Naive B cell (primary cell): ENCODE measurements around the gene CLEC10A. TPM values are rescaled to one million over a fixed set of nuclear protein-coding genes. Genes with fewer than 3 reads are reported as not detected.

Experiments used
- ATAC-seq, 2 donors: fragments of 150-1000 bp; cut with Tn5 transposase; 2 replicates each; pipeline ENCODE4 v1.10.0; 2021; ENCODE audit warnings: low read depth in 2 of 2, mild to moderate bottlenecking in 2 of 2, moderate library complexity in 2 of 2
- DNase-seq: peaks from one replicate; pipeline ENCODE4 v3.0.0; 2022
- H3K27ac Mint-ChIP-seq, 6 donors: one replicate each; pipeline ENCODE4 v1.8.0; 2020 to 2022; ENCODE audit warnings: mild to moderate bottlenecking in 6 of 6, mixed read lengths in 6 of 6, moderate library complexity in 5 of 6, inconsistent platforms in 2 of 6
- H3K27me3 Mint-ChIP-seq, 3 donors: one replicate each; pipeline ENCODE4 v1.8.0; 2021 to 2022; ENCODE audit warnings: mixed read lengths in 3 of 3, mild to moderate bottlenecking in 1 of 3
- H3K36me3 Mint-ChIP-seq, 2 donors: one replicate each; pipeline ENCODE4 v1.8.0; 2020 to 2022; ENCODE audit warnings: mixed read lengths in 2 of 2, inconsistent platforms in 1 of 2, mild to moderate bottlenecking in 1 of 2
- H3K4me1 Mint-ChIP-seq, 3 donors: one replicate each; pipeline ENCODE4 v1.8.0; 2020 to 2022; ENCODE audit warnings: mixed read lengths in 3 of 3, inconsistent platforms in 1 of 3, mild to moderate bottlenecking in 1 of 3, moderate library complexity in 1 of 3
- H3K4me3 Mint-ChIP-seq, 8 donors: one replicate each; pipeline ENCODE4 v1.8.0; 2020 to 2022; ENCODE audit warnings: mild to moderate bottlenecking in 8 of 8, mixed read lengths in 8 of 8, moderate library complexity in 8 of 8, inconsistent platforms in 2 of 8
- H3K9me3 Mint-ChIP-seq, 7 donors: one replicate each; pipeline ENCODE4 v1.8.0; 2020 to 2022; ENCODE audit warnings: mixed read lengths in 7 of 7, mild to moderate bottlenecking in 5 of 7, inconsistent platforms in 2 of 7, moderate library complexity in 1 of 7
- polyA plus RNA-seq, 6 donors: library from polyadenylated mRNA; unstranded; fragments of 300-500 nt; fragmentation: Illumina TruSeq; gene quantifications; one replicate each; pipeline ENCODE4 v1.2.3, GENCODE V29; 2021; ENCODE audit warnings: low read depth in 6 of 6

CLEC10A gene
- polyA plus RNA-seq, 6 donors from 2014 or later = 0.82 TPM; not detected in 5

DNA sequence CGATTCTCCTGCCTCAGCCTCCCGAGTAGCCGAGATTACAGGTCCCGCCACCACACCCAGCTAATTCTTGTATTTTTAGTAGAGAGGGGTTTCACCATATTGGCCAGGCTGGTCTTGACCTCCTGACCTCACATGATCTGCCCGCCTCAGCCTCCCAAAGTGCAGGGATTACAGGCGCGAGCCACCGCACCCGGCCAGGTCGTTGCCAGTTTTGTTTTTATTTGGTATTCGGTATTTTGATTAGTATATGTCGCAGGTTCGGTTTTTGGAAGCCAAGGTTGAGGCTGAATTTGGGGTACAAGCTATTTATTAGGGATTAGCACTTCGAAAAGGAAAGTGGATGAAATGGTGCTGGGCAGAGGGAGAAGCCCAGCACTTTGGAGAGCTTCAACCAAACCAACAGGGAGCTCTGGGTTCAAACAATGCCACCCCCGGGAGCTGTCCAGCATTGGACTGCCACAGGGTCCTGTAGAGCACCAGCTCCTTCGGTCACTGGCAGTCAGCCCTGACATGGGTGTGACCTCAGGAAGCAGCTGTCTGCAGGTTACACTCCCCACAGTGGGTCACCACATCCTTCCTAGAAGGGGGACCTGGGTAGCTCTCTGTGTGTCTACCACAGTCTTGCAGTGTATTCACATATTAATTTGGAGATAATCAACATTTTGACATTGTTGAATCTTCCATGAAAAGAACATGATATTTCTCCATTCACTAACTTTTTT lies 1.5 kb upstream of the CLEC10A start:
- Mint-ChIP-seq H3K4me1 (peaks cover 4 to 43% (median 9%) of the 10 kb centered on the region in 3 donors), H3K4me3 (peak overlapping the region in 2 of 8 donors; percentile 16 to 59), H3K9me3 (no peaks in the 10 kb centered on the region), H3K27ac (peak overlapping the region in 2 of 6 donors; percentile 56 to 91), H3K27me3 (peaks cover 11 to 64% (median 44%) of the 10 kb centered on the region in 3 donors), H3K36me3 (no peaks in the 10 kb centered on the region)
- ATAC-seq (peak in 1 of 2 donors; percentile 27), DNase-seq (peak; percentile 17)

DNA sequence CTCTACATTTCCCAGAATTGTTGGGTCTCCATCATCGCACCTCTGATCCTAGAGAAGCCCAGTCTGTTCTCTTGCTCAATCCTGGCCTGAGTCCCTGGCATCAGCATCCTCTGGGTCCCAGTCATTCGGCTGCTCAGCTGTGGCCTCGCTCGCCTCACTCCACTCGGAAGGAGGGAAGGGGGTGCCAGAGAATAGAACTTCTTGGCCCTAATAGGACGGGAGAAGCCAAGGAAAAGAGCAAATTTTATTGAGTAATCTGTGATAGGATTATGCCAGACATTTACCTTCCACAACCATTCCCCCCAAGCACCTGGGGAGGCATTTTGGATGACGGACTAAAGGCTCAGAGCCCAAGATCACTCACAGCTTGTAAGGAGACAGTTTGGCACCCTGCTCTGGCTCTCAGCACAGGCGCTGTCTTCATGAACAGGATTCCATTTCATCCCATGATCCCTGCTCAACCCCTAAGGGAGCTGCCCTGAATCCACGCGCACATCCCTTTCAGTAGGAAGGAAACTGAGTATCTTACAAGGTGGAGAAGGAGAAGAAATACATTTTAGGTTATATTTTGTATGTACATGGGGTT lies 498 bp upstream of the CLEC10A start:
- Mint-ChIP-seq H3K4me3 (no peak overlapping the region), H3K27ac (no peak overlapping the region), H3K27me3 (peaks cover 6 to 57% (median 38%) of the 10 kb centered on the region in 3 donors), H3K4me1 (peaks cover 4 to 43% (median 9%) of the 10 kb centered on the region in 3 donors), H3K36me3 (no peaks in the 10 kb centered on the region), H3K9me3 (no peaks in the 10 kb centered on the region)
- DNase-seq = no peak
- ATAC-seq = no peak

DNA sequence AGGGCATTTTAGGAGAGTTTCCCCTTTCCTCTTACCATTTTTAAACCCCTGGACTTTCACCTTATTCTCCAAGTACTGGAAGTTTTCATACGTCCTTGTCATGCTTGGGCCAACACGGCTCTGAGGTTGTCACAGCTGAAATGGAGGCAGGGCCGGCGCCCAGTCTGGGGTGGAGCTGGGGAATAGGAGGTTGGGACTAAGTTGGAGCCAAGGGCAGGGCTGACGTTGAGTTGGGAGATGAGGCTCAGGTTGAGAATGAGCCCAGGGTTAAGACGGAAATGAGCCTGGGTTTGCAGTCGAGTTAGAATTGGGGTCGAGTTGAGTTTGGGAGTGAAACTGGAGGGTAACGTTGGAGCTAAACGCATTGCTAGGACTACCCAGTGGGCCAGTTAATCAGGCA lies 1.3 kb downstream of the CLEC10A start:
- Mint-ChIP-seq H3K36me3 (no peaks in the 10 kb centered on the region), H3K9me3 (no peaks in the 10 kb centered on the region), H3K27me3 (peaks cover 0 to 47% (median 28%) of the 10 kb centered on the region in 3 donors), H3K4me3 (no peak overlapping the region), H3K27ac (peak overlapping the region in 2 of 6 donors; percentile 74 to 84), H3K4me1 (peaks cover 4 to 35% (median 4%) of the 10 kb centered on the region in 3 donors)
- ATAC-seq (no peak), DNase-seq (no peak)

DNA sequence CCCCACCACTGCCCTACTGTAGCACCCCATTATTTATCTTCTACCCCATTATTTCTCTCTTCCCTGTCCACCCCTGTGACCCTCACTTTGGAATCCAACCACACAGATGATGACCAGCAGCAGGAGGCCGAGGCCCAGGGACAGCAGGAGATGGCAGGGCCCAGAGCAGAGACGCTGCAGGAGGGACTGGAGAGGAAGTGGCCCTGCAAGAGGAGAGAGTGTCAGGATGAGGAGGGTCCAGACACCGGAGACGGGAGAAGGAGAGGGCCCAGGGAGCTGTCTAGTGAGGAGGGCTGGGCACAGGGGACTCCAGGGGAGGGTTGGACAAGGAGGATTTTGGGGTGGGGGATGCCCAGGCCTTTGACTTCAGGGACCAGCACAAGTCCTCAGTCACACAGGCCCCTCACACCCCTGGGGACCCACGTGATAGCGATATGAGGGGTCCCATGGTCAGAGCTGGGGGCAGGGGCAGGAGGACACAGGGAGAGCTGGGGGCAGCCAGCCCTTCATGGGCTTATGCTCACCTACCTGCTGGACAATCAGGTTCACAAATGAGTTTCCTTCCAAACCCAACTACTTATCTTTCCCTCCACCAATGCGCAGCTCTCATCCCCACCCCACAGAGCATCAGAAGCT lies 2.0 kb downstream of the CLEC10A start:
- Mint-ChIP-seq H3K4me1 (peaks cover 4 to 34% (median 4%) of the 10 kb centered on the region in 3 donors), H3K36me3 (no peaks in the 10 kb centered on the region), H3K27me3 (peaks cover 0 to 40% (median 21%) of the 10 kb centered on the region in 3 donors), H3K4me3 (no peak overlapping the region), H3K9me3 (no peaks in the 10 kb centered on the region), H3K27ac (peak overlapping the region in 1 of 6 donors; percentile 76)
- ATAC-seq = no peak
- no peak for DNase-seq

DNA sequence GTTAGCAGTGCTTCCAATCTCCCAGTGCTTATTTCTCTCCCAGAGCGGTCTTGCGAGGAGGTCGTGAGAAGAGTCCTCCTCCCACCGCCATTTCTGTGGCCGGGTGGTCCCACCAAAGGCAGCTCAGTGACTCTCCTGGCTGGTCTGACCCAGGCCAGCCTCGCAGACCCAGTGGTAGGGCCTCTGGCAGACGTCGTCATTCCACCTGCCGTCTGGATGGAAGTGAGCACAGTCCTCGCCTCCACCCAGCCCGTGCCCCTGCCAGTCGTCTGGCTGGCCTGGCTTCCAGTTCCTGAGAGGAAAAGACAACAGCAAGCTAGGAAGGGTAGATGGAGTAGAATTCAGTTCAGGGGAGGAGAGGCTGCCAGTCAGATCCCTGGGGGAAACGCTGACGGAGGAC lies 5.1 kb downstream of the CLEC10A start:
- Mint-ChIP-seq H3K9me3 (no peaks in the 10 kb centered on the region), H3K27me3 (peaks cover 0 to 38% (median 13%) of the 10 kb centered on the region in 3 donors), H3K4me3 (no peak overlapping the region), H3K4me1 (peaks cover 6 to 31% (median 10%) of the 10 kb centered on the region in 3 donors), H3K36me3 (no peaks in the 10 kb centered on the region), H3K27ac (no peak overlapping the region)
- DNase-seq (no peak), ATAC-seq (no peak)

DNA sequence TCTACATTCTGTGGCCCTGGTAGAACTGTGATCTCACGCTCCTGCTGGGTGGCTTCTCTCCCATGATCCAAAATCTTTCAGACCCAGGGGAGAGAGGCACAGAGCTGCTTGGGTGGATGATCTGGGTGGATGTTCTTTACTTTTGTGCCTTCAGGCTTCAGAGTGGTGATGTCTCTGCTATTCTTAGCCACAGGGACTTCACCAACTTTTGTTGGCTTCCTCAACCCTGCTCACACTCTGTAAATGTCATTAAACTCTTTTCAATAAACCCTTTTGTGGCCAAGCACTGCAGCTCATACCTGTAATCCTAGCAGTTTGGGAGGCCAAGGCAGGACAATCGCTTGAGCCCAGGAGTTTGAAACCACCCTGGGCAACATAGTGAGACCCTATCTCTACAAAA lies 7.6 kb downstream of the CLEC10A start:
- peak overlapping the region in 5 of 8 donors; percentile 4 to 78 (median 56) for H3K4me3 Mint-ChIP-seq
- H3K4me1 Mint-ChIP-seq = peaks cover 6 to 31% (median 10%) of the 10 kb centered on the region in 3 donors
- peaks cover 9 to 20% (median 15%) of the 10 kb centered on the region in 7 donors for H3K9me3 Mint-ChIP-seq
- H3K36me3 Mint-ChIP-seq = peaks cover 9 to 22% of the 10 kb centered on the region in 2 donors
- DNase-seq (no peak), ATAC-seq (no peak)
- peak overlapping the region in 5 of 6 donors; percentile 20 to 95 (median 72) for H3K27ac Mint-ChIP-seq
- H3K27me3 Mint-ChIP-seq = peaks cover 0 to 36% (median 19%) of the 10 kb centered on the region in 3 donors

DNA sequence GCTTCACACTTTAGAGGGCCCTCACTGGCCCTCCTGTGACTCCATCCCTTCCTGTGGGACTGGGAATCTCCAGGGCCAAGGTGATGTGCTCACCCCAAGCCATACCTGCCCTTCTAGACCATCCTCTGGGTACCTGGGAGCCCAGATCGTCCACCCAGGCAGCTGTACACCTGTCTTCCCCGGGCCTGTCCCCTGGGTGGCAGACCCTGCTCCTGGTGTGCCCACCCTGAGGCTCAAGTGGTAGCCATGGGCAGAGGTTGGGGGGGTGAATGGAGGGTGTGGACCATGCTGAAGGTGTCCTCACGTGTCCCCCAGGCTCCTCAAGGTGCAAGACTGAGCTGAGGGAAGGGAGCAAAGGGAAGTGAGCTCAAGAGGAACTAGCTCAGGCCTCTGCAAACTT lies 9.3 kb downstream of the CLEC10A start:
- peaks cover 6 to 26% (median 10%) of the 10 kb centered on the region in 3 donors for H3K4me1 Mint-ChIP-seq
- no peak for DNase-seq
- peaks cover 11 to 30% (median 18%) of the 10 kb centered on the region in 7 donors for H3K9me3 Mint-ChIP-seq
- ATAC-seq = no peak
- peaks cover 9 to 25% of the 10 kb centered on the region in 2 donors for H3K36me3 Mint-ChIP-seq
- peaks cover 0 to 35% (median 24%) of the 10 kb centered on the region in 3 donors for H3K27me3 Mint-ChIP-seq
- no peak overlapping the region for H3K4me3 Mint-ChIP-seq
- H3K27ac Mint-ChIP-seq = peak overlapping the region in 1 of 6 donors; percentile 34

DNA sequence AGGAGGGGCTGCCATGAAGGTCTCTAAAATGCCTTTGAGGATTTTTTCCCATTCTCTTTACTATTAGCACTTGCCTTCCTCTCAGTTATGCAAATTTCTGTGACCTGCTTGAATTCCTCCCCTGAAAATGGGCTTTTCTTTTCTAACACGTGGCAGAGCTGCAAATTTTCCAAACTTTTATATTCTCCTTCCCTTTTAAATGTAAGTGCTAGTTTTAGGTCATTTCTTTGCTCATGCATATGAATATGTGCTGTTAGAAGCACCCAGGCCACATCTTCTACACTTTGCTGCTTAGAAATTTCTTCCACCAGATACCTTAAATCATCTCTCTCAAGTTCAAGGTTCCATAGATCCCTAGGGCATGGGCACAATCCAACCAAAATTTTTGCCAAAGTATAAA lies 11.8 kb downstream of the CLEC10A start:
- Mint-ChIP-seq H3K9me3 (peaks cover 11 to 30% (median 18%) of the 10 kb centered on the region in 7 donors), H3K4me1 (peaks cover 6 to 25% (median 13%) of the 10 kb centered on the region in 3 donors), H3K36me3 (peaks cover 9 to 25% of the 10 kb centered on the region in 2 donors), H3K4me3 (no peak overlapping the region), H3K27ac (peak overlapping the region in 1 of 6 donors; percentile 88), H3K27me3 (peaks cover 7 to 56% (median 39%) of the 10 kb centered on the region in 3 donors)
- no peak for ATAC-seq
- DNase-seq = no peak

DNA sequence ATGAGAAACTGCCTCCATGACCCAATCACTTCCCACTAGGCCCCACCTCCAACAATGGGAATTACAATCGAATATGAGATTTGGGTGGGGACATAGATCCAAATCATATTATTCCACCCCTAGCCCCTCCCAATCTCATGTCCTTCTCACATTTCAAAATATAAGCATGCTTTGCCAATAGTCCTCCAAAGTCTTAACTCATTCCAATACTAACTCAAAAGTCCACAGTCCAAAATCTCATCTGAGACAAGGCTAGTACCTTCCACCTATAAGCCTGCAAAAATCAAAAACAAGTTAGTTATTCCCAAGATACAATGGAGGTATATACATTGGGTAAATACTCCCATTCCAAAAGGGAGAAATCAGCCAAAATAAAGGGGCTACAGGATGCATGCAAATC lies 12.9 kb downstream of the CLEC10A start:
- H3K27ac Mint-ChIP-seq = no peak overlapping the region
- peaks cover 9 to 25% of the 10 kb centered on the region in 2 donors for H3K36me3 Mint-ChIP-seq
- peaks cover 8 to 57% (median 47%) of the 10 kb centered on the region in 3 donors for H3K27me3 Mint-ChIP-seq
- no peak for ATAC-seq
- peaks cover under 1 to 14% (median 9%) of the 10 kb centered on the region in 3 donors for H3K4me1 Mint-ChIP-seq
- no peak overlapping the region for H3K4me3 Mint-ChIP-seq
- H3K9me3 Mint-ChIP-seq = peaks cover 11 to 30% (median 18%) of the 10 kb centered on the region in 7 donors
- no peak for DNase-seq

DNA sequence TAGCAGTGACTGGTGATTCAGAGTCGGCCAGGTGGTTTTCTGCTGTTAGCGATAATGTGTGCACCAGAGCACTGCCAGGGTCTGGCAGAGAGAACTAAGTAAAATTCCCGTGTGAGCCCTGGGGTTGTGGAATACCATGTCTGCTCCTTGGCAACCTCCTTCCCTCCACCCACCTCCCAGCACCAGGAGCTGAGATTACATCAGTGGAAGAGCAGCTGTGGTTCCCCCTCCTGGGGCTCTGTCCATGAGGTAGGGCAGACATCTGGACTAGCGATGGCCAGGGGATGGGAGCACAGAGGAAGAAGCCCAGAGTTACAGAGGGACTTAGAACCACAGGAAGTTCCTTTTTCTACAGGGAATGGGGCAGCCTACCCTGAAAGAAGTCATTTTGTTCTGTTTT lies 15.8 kb downstream of the CLEC10A start:
- Mint-ChIP-seq H3K27me3 (peaks cover 14 to 52% (median 42%) of the 10 kb centered on the region in 3 donors), H3K9me3 (peaks cover 11 to 29% (median 18%) of the 10 kb centered on the region in 7 donors), H3K4me1 (peaks cover 0 to 3% (median 0%) of the 10 kb centered on the region in 3 donors), H3K27ac (peak overlapping the region in 1 of 6 donors; percentile 37), H3K4me3 (no peak overlapping the region), H3K36me3 (peaks cover 9 to 21% of the 10 kb centered on the region in 2 donors)
- no peak for DNase-seq
- no peak for ATAC-seq

DNA sequence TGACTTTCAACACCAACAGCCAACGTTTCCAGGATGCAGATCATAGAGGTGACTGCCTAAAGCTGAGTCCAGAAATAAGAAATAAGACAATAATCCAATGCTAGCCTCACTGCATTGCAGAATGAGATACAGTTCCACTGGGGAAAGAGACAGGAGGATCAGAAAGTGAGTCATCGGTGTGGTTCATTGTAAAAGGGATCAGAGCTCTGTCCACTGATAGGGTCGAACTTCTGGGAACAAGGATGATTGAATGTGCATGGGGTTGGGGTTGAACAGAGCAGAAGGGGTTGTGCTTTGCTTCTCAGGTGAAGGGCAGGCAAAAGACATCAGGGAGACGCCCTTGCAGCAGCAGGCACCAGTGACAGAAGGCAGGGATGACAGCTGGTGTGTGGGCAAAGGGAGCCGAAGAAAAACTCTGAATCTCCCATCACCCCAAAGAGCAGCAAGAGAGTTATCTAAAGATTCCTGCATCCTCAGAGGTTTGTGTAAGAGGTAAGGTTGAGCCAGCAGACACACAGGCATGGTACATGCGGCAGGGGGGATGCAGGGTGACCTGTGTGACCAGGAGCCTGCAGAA lies 16.4 kb downstream of the CLEC10A start:
- peaks cover 20 to 56% (median 42%) of the 10 kb centered on the region in 3 donors for H3K27me3 Mint-ChIP-seq
- no peak for ATAC-seq
- H3K4me1 Mint-ChIP-seq = peaks cover 0 to 3% (median 0%) of the 10 kb centered on the region in 3 donors
- DNase-seq = no peak
- H3K36me3 Mint-ChIP-seq = peaks cover 6 to 15% of the 10 kb centered on the region in 2 donors
- peak overlapping the region in 1 of 6 donors; percentile 79 for H3K27ac Mint-ChIP-seq
- H3K9me3 Mint-ChIP-seq = peaks cover 6 to 22% (median 14%) of the 10 kb centered on the region in 7 donors
- no peak overlapping the region for H3K4me3 Mint-ChIP-seq

DNA sequence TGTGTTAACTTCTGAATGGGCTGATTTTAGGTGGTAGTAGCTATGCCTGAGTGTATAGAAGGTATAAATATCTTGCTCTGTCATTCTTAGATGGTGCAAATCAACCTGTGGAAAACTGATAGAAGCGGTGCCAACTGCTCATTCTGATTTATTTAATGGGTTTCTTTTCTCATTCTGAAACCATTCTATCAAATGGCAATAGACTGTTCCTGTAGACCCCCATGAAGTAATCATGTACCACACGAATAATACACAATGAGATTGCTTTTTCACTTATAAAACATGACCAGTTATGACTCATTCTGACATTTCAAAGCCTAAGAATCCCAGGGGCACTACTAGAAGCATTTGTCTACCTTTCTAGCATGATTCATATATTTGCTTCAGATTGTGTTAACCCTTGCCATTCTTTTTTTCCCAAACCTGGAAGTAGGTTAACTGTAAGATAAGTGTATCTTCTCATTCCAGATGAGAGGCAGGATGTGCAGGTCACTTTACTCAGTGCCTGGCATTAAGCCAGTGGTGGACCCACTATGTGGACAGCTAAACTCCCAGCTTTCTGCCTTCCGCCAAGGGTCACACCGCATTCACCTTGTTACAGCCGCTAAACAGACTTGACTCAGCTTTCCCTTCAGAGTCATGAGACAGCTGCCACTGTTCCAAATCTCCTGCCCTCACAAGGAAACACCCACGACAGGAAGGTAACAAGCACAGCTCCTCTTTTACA lies 19.7 kb downstream of the CLEC10A start:
- Mint-ChIP-seq H3K27me3 (peaks cover 20 to 40% (median 28%) of the 10 kb centered on the region in 3 donors), H3K4me1 (peaks cover 0 to 3% (median 0%) of the 10 kb centered on the region in 3 donors), H3K4me3 (no peak overlapping the region), H3K36me3 (no peaks in the 10 kb centered on the region), H3K9me3 (no peaks in the 10 kb centered on the region), H3K27ac (peak overlapping the region in 1 of 6 donors; percentile 60)
- ATAC-seq = no peak
- DNase-seq = no peak
